Stomach (tissue), 4 donors: ENCODE data around the gene IGSF1.

Experiments
- CTCF ChIP-seq, 7 experiments: fragments of 450-650 bp in 4 of 7; fragments of 200-600 bp in 3 of 7; sonication (generic) in 3 of 7; IDR thresholded peaks; one replicate each; pipeline ENCODE4 v1.5.1; 2016 to 2019; ENCODE audit warnings: antibody characterized with exemption in 7 of 7, control low read depth in 2 of 7, mild to moderate bottlenecking in 1 of 7
- POLR2AphosphoS5 ChIP-seq, 3 donors: sonication (generic); formaldehyde crosslinking; IDR thresholded peaks; one replicate each; pipeline ENCODE4 v1.6.1; 2016; ENCODE audit warnings: antibody characterized with exemption in 3 of 3

GRCh38 chrX:131271274-131271673 is 17.8 kb downstream of the IGSF1 start:
- TF ChIP-seq CTCF (IDR thresholded peaks at IDR 0.05) = no peak
- no peak for TF ChIP-seq POLR2AphosphoS5 (IDR thresholded peaks at IDR 0.05)
